Left renal cortex interstitium (tissue), 4 donors: Measurements from ENCODE around the gene MAGEA11. TPM values are rescaled to one million over a fixed set of nuclear protein-coding genes. Genes with fewer than 3 reads are reported as not detected.
"Not testable (repeated sequence)": the region's sequence is repeated elsewhere in the genome, so short reads cannot be mapped to it uniquely, and the experiment has no call there.

Source experiments
- DNase-seq, 4 donors: peaks; one replicate each; pipeline ENCODE4 v3.0.0-alpha.2; 2013; ENCODE audit warnings: low read depth in 4 of 4, low spot score in 2 of 4, missing footprints in 1 of 4
- polyA plus RNA-seq, 4 donors: library from polyadenylated mRNA; unstranded; fragments of 120-200 nt; gene quantifications; one replicate each; pipeline ENCODE4 v1.2.1, GENCODE V29; 2013; ENCODE audit not compliant: insufficient read length in 4 of 4

MAGEA11 gene
- polyA plus RNA-seq, 4 donors, result 0.04 TPM; not detected in 3

- DNase-seq, result no peak
These were observed 5.9 kb downstream of the MAGEA11 start for GRCh38 chrX:149717803-149718202.

- no peak for DNase-seq
These were observed 6.9 kb downstream of the MAGEA11 start for GRCh38 chrX:149718757-149719156.

DNA sequence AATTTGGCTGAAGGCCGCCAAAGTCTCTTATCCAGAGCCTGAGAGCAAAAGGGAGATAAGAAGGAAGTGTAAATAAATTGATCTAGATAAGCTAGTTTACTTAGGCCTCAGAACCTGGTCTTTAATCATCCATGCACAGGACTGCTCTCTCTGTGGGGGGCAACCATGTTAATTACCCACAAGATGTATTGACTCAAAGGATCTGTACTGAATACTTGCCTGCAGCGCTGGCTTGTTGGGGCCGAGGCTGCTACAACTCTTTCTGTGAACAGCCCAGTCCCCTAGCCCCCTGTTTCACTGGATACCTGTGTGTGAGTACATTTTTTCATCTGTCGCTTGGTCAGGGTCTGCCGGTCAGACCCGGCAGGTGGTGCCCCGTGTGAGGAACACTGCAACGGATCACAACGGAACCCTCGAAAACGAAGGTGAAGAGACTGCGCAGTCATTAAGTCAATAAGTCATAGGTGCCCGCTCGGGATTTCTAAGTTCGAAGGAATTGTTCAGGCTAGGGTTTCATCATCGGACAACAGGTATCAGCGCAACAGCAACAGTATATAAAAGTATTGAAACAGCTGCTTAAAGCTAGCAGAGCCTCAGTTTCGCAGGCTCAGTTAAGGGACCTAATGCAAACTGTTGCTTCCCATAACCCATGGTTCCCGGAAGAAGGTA is 8.3 kb downstream of the MAGEA11 start:
- no peak for DNase-seq

DNA sequence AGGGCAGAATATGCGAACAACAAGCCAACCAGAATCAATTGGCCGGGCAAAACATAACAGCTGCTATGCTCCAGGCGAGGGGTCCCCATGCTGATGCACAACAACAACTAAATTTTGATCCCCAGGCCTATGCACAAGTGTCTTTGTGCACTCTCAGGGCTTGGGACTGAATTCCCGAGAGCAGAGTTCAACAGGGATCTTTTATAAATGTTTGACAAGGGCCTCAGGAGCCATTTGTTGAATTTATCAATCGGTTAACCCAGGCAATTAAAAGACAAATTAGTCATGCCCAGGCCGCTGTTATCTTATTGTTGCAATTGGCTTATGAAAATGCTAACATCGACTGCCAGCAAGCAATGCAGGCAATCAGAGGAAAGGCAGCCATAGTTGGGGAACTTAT is 9.4 kb downstream of the MAGEA11 start:
- DNase-seq, result not testable (repeated sequence)

- DNase-seq, result no peak
These were observed 9.9 kb downstream of the MAGEA11 start for GRCh38 chrX:149721778-149722177.

DNA sequence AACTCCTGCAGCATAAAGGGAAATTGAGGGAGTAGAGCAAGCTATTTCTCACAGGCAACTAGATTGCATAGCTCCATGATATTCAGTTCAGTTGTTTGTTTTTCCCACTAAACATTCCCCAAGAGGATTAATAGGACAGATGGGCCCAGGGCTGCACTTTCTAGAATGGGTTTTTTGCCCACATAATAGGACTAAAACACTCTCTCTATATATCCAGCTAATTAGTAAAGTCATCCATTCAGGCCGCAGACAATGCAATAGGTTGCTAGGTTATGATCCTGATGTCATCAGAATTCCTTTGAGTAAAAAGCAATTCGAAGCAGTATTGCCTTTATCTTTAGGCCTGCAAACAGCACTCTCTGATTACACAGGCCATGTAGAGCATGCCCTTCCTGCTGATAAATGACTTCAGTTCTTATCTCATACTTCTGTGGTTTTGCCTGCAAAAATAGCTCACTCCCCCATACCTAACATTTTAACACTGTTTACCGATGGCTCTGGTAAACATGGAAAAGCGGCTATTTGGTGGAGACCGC is 11.8 kb downstream of the MAGEA11 start:
- not testable (repeated sequence) for DNase-seq

DNA sequence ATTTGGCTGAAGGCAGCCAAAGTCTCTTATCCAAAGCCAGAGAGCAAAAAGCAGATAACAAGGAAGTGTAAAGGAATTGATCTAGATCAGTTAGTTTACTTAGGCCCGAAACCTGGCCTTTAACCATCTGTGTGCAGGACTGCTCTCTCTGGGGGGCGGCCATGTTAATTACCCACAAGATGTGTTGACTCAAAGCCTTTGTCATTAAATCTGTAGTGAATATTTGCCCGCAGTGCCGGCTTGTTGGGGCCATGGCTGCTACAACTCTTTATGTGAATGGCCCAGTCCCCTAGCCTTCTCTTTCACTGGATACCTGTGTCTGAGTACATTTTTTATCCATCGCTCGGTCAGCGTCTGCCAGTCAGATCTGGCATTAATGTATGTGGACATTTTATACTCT is 15.4 kb downstream of the MAGEA11 start:
- not testable (repeated sequence) for DNase-seq

DNA sequence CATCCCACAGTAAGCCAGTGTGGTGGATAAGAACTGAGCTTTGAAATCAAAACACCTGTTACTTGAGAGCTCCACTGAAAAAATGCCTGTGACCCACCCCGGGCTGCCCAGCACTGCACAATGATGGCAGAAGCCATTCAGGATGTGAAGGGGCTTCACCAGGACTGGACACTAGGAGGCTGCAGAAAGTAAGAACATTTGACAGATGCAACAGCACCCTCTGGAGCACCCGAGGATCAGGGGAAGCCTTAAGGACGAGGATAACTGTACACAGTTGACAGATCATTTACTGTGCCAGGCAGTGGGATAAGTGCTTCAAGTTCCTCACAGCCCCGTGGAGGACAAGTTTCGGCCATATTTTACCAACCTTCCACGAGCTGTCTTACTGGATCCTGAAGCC is 30.4 kb downstream of the MAGEA11 start:
- not testable (repeated sequence) for DNase-seq

DNA sequence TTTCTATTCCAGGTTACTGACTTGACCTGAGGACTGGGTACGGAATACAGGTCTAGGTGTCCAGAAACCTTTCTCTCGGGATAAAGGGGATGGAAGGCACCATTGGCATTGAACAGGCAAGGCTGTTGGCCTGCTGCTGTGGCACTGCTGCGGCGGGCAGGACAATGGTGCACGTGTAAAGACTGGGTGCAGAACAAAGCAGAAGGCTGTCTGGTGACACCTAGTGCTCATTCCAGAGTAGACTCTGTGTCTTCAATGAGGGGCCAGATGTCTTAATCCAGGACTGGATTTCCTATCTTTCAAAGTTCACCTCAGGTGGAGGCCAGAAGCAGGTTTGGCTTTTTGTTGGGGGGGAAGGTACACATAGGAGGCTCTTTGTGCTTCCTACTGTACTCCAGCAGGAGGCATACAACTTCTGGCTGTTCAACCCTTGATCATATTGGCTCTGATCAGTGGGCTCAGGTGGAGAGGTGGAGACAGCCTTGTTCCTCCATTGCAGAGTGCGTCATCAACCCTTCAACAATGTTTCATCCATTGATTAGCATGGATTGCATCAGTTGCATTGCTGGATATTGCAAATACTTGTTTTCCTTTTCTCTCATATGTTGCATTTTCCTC is 34.6 kb downstream of the MAGEA11 start:
- not testable (repeated sequence) for DNase-seq

- no peak for DNase-seq
These were observed 45.6 kb downstream of the MAGEA11 start for GRCh38 chrX:149757206-149758067.

GRCh38 chrX:149758068-149758714 is 46.3 kb downstream of the MAGEA11 start:
- DNase-seq, result no peak

GRCh38 chrX:149758715-149759078 is 46.8 kb downstream of the MAGEA11 start:
- DNase-seq, result not testable (repeated sequence)

DNA sequence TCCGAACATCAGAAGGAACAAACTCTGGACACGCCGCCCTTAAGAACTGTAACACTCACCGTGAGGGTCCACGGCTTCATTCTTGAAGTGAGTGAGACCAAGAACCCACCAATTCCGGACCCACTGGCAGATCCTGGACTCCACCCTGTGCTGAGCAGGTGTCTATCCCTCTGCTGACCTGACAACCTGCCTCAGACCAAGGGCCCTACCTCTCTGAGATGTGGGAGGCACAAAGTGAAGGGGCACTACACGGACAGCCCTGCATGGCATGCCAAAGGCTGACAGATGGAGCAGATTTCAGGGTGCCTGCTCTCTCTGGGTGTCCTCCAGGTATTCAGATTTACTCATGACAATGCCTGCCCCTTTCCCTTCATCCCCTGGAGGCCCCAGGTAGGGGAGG is 48.0 kb downstream of the MAGEA11 start:
- no peak for DNase-seq

DNA sequence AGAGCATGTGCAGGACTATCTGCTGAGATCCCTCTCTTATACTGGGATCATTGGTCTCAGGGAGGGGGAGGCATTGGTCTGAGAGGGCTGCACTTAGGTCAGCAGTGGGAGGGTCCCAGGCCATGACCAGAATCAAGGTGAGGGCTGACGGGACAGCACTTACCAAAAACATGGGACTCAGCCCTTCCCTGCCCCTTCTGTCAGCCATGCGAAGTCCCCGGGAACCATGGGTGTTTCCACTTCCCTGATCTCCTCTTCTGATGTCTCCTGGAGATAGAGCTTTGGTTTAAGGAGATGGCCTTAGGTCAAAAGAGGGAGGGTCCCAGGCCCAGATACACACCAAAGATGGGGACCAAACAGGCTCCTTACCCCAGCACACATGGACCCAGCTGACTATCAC is 49.1 kb downstream of the MAGEA11 start:
- DNase-seq, result no peak

- DNase-seq, result not testable (repeated sequence)
These were observed 50.2 kb downstream of the MAGEA11 start for GRCh38 chrX:149761858-149762674.

GRCh38 chrX:149762696-149763614 is 51.1 kb downstream of the MAGEA11 start:
- DNase-seq, result no peak
